K562 (cell line): ENCODE data around the gene MDC1. TPM values are rescaled to one million over a fixed set of nuclear protein-coding genes. Genes with fewer than 3 reads are reported as not detected.

ENCODE experiments used
- CCNT2 ChIP-seq: IDR thresholded peaks from 2 replicates; pipeline ENCODE4 v1.6.1; 2011; ENCODE audit warnings: borderline replicate concordance, low read depth, mild to moderate bottlenecking, moderate library complexity, mixed read lengths, low read length; ENCODE audit not compliant: insufficient read length; ENCODE audit errors: extremely low read depth
- DLX4 ChIP-seq: fragments of 250-450 bp; sonication (Bioruptor Pico); IDR thresholded peaks from 2 replicates; pipeline ENCODE4 v1.6.1; 2021; ENCODE audit warnings: mild to moderate bottlenecking
- GTF3C2 ChIP-seq: IDR thresholded peaks from 3 replicates; pipeline ENCODE4 v1.6.1; 2011; ENCODE audit warnings: borderline replicate concordance, mild to moderate bottlenecking, moderate library complexity; ENCODE audit not compliant: insufficient read length; ENCODE audit errors: extremely low read depth
- HDAC1 ChIP-seq, 2 experiments: fragments of 450-650 bp; IDR thresholded peaks; 2 replicates each; pipeline ENCODE4 v1.6.1; 2016 to 2017; ENCODE audit warnings: inconsistent platforms in 1 of 2, mild to moderate bottlenecking in 1 of 2, moderate library complexity in 1 of 2
- HNRNPLL ChIP-seq: fragments of 200-400 bp; formaldehyde crosslinking; IDR thresholded peaks from 2 replicates; pipeline ENCODE4 v1.6.1; 2017; ENCODE audit warnings: low read length, low read depth, mild to moderate bottlenecking; ENCODE audit not compliant: poor library complexity, severe bottlenecking
- PHB2 ChIP-seq: fragments of 450-650 bp; IDR thresholded peaks from 2 replicates; pipeline ENCODE4 v1.6.1; 2017; ENCODE audit warnings: low read depth
- PHTF2 ChIP-seq: fragments of 250-450 bp; sonication (Bioruptor Pico); IDR thresholded peaks from 2 replicates; pipeline ENCODE4 v1.5.0; 2021; ENCODE audit warnings: mild to moderate bottlenecking
- RFX1 ChIP-seq: fragments of 450-650 bp; IDR thresholded peaks from 2 replicates; pipeline ENCODE4 v1.6.1; 2016; ENCODE audit warnings: mild to moderate bottlenecking, moderate library complexity
- TRIM24 ChIP-seq, 2 experiments: fragments of 450-650 bp; IDR thresholded peaks; 2 replicates each; pipeline ENCODE4 v1.6.1; 2016
- ZFX ChIP-seq: sonication (generic); formaldehyde crosslinking; IDR thresholded peaks from 2 replicates; pipeline ENCODE4 v1.8.0; 2022; ENCODE audit warnings: mild to moderate bottlenecking, missing genetic modification reagents, moderate library complexity
- polyA plus RNA-seq, 8 experiments: library from polyadenylated mRNA; depleted of rRNA in 4 of 8; stranded (reverse) in 5 of 8; unstranded in 3 of 8; fragments of >200 nt; fragmentation: Nextera tagmentation in 2 of 8; fragmentation: Illumina TruSeq in 1 of 8; extraction: Ambion mirVana in 2 of 8; extraction: Trizol in 1 of 8; gene quantifications; 2 replicates each; pipeline versions ENCODE4 v1.2.1 to v1.2.3, GENCODE V29; 2011 to 2014; ENCODE audit warnings: inconsistent platforms in 1 of 8, missing spikeins in 1 of 8
- total RNA-seq, 7 experiments: library from RNA; depleted of rRNA in 6 of 7; stranded (reverse); fragments of >200 nt in 6 of 7; fragmentation: Illumina TruSeq in 2 of 7; extraction: Trizol in 2 of 7; gene quantifications; 2 replicates each; pipeline versions ENCODE4 v1.2.1 to v1.2.3, GENCODE V29; 2011 to 2021; ENCODE audit warnings: low replicate concordance in 1 of 7
- TF ChIP-seq, protein P1 (sequence below): sonication (generic); formaldehyde crosslinking; IDR thresholded peaks from 2 replicates; pipeline ENCODE4 v1.8.1; 2023; ENCODE audit warnings: mild to moderate bottlenecking, missing genetic modification reagents
- TF ChIP-seq, protein P2 (sequence below), 2 experiments: fragments of 450-650 bp in 1 of 2; sonication (generic) in 1 of 2; formaldehyde crosslinking in 1 of 2; IDR thresholded peaks; 2 replicates each; pipeline versions ENCODE4 v1.7.1 to v1.9.0; 2016 to 2022; ENCODE audit warnings: inconsistent platforms in 1 of 2, mild to moderate bottlenecking in 1 of 2, missing genetic modification reagents in 1 of 2

The MDC1 gene
- total and polyA plus RNA-seq, 9 of the 15 experiments (the other 6 are each of a cell fraction or from before 2014, with no cell fraction given), result 8.2 to 114 (median 20.0) TPM

DNA sequence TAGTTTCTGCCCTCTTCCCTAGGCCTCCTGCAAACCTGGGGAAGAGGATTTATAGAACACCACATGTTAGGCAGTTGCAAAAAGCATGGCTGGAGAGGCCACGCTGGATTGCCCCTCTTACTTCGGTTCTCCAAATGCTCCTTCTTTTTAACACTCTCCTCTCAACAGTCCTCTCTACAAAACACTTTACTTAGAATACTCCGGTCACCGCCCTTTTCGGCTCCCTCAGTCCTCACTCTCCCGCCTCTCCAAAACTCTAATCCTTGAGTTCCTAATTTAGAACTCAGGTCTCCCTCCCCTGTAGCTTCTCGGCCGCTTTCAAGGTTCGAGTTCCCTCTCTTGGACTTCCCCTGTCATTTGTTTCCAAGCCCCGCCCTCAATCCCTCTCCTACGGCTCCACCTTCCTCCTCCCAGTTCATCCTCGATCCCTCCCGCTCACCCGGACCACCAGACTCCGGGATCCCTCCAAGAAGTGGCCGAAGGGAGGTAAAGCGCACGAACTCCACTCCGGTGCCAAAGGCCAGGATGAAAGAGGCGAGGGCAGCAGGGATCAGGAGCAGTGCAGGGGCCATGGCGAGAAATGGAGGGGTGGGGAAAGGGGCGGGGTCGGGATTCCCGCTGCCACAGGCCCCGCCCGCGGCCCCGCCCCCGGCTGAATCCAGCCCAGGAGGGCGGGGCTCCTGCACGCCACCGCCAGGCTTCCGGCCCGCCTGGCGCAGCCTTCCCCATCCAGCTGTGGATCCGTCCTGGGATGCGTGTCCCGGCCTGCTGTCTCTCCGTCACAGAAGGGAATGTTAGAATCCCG is 26.5 kb downstream of the MDC1 start, which contains the start of gene NRM (continued):
- TF ChIP-seq, protein P1, sequence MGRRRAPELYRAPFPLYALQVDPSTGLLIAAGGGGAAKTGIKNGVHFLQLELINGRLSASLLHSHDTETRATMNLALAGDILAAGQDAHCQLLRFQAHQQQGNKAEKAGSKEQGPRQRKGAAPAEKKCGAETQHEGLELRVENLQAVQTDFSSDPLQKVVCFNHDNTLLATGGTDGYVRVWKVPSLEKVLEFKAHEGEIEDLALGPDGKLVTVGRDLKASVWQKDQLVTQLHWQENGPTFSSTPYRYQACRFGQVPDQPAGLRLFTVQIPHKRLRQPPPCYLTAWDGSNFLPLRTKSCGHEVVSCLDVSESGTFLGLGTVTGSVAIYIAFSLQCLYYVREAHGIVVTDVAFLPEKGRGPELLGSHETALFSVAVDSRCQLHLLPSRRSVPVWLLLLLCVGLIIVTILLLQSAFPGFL (CRISPR knock-in tag), result no peak
- TF ChIP-seq HNRNPLL (peak; percentile 47), ZFX (CRISPR knock-in tag) (peak; percentile 53), PHTF2 (CRISPR knock-in tag) (0 out of 2 replicates have a peak, but pooled peaks have one; percentile 37), DLX4 (no peak), GTF3C2 (no peak), HDAC1 (IDR thresholded peaks at IDR 0.05) (peak in 1 of 2 experiments; percentile 84; a peak in 2 of 4 replicates), PHB2 (peak; percentile 50; the same call in 1 of the 2 replicates), CCNT2 (peak; percentile 74), RFX1 (no peak), TRIM24 (IDR thresholded peaks at IDR 0.05) (no peak)
- TF ChIP-seq, protein P2, sequence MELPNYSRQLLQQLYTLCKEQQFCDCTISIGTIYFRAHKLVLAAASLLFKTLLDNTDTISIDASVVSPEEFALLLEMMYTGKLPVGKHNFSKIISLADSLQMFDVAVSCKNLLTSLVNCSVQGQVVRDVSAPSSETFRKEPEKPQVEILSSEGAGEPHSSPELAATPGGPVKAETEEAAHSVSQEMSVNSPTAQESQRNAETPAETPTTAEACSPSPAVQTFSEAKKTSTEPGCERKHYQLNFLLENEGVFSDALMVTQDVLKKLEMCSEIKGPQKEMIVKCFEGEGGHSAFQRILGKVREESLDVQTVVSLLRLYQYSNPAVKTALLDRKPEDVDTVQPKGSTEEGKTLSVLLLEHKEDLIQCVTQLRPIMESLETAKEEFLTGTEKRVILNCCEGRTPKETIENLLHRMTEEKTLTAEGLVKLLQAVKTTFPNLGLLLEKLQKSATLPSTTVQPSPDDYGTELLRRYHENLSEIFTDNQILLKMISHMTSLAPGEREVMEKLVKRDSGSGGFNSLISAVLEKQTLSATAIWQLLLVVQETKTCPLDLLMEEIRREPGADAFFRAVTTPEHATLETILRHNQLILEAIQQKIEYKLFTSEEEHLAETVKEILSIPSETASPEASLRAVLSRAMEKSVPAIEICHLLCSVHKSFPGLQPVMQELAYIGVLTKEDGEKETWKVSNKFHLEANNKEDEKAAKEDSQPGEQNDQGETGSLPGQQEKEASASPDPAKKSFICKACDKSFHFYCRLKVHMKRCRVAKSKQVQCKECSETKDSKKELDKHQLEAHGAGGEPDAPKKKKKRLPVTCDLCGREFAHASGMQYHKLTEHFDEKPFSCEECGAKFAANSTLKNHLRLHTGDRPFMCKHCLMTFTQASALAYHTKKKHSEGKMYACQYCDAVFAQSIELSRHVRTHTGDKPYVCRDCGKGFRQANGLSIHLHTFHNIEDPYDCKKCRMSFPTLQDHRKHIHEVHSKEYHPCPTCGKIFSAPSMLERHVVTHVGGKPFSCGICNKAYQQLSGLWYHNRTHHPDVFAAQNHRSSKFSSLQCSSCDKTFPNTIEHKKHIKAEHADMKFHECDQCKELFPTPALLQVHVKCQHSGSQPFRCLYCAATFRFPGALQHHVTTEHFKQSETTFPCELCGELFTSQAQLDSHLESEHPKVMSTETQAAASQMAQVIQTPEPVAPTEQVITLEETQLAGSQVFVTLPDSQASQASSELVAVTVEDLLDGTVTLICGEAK (IDR thresholded peaks at IDR 0.05), result peak; percentile 76
- TF ChIP-seq, protein P2 (CRISPR knock-in tag; IDR thresholded peaks at IDR 0.05), result no peak
